Peyer's patch (tissue), 4 donors: ENCODE results near the gene EYA4. TPM values are rescaled to one million over a fixed set of nuclear protein-coding genes. Genes with fewer than 3 reads are reported as not detected.

ENCODE experiments used
- DNase-seq, 3 donors: peaks; one replicate each; pipeline ENCODE4 v3.0.0-alpha.2; 2017 to 2019
- H3K27ac ChIP-seq, 4 donors: fragments of 200-600 bp; sonication (generic); one replicate each; pipeline ENCODE4 v1.5.1; 2016 to 2019
- H3K27me3 ChIP-seq, 2 donors: fragments of 200-600 bp; sonication (generic); one replicate each; pipeline ENCODE4 v1.5.1; 2019
- H3K36me3 ChIP-seq, 3 donors: fragments of 200-600 bp; sonication (generic); one replicate each; pipeline ENCODE4 v1.5.1; 2016 to 2019
- H3K4me1 ChIP-seq, 4 donors: fragments of 200-600 bp; sonication (generic); one replicate each; pipeline ENCODE4 v1.5.1; 2016 to 2019
- H3K4me3 ChIP-seq, 4 donors: fragments of 200-600 bp; sonication (generic); 1 replicate in 3 of 4; 2 replicates in 1 of 4; pipeline ENCODE4 v1.5.1; 2016 to 2019; ENCODE audit warnings: mild to moderate bottlenecking in 1 of 4
- H3K9me3 ChIP-seq, 4 donors: fragments of 200-600 bp; sonication (generic); one replicate each; pipeline ENCODE4 v1.5.1; 2016 to 2019; ENCODE audit warnings: mild to moderate bottlenecking in 1 of 4
- CTCF ChIP-seq, 6 experiments: fragments of 450-650 bp in 4 of 6; fragments of 200-600 bp in 2 of 6; sonication (generic) in 1 of 6; IDR thresholded peaks; one replicate each; pipeline ENCODE4 v1.5.1; 2017 to 2019; ENCODE audit warnings: antibody characterized with exemption in 6 of 6, mild to moderate bottlenecking in 3 of 6, moderate library complexity in 1 of 6
- POLR2A ChIP-seq, 2 donors: fragments of 450-650 bp; IDR thresholded peaks; one replicate each; pipeline ENCODE4 v1.5.1; 2017; ENCODE audit warnings: antibody characterized with exemption in 2 of 2, mild to moderate bottlenecking in 2 of 2, moderate library complexity in 2 of 2
- total RNA-seq, 4 donors: library from RNA; depleted of rRNA; stranded (reverse); fragments of >200 nt; gene quantifications; one replicate each; pipeline ENCODE4 v1.1.0, GENCODE V29; 2016

EYA4 gene
- total RNA-seq, 4 donors from 2014 or later: 0.19 to 3.3 (median 1.3) TPM; not detected in 1

GRCh38 chr6:133315811-133316210 lies 74.7 kb downstream of the EYA4 start:
- no peak overlapping the region for H3K27ac ChIP-seq
- no peaks in the 10 kb centered on the region for H3K9me3 ChIP-seq
- no peaks in the 10 kb centered on the region for H3K4me1 ChIP-seq
- H3K4me3 ChIP-seq: no peak overlapping the region
- no peak for DNase-seq
- no peaks in the 10 kb centered on the region for H3K36me3 ChIP-seq
- H3K27me3 ChIP-seq: no peaks in the 10 kb centered on the region
- no peak for TF ChIP-seq POLR2A (IDR thresholded peaks at IDR 0.05)
- no peak for TF ChIP-seq CTCF (IDR thresholded peaks at IDR 0.05)

GRCh38 chr6:133317704-133318103 lies 76.5 kb downstream of the EYA4 start:
- no peak for DNase-seq
- Histone ChIP-seq H3K27me3 (no peaks in the 10 kb centered on the region), H3K9me3 (no peaks in the 10 kb centered on the region), H3K36me3 (no peaks in the 10 kb centered on the region), H3K4me3 (no peak overlapping the region), H3K27ac (no peak overlapping the region), H3K4me1 (no peaks in the 10 kb centered on the region)
- no peak for TF ChIP-seq CTCF (IDR thresholded peaks at IDR 0.05)
- TF ChIP-seq POLR2A (IDR thresholded peaks at IDR 0.05): no peak

GRCh38 chr6:133326584-133326983 lies 85.4 kb downstream of the EYA4 start:
- Histone ChIP-seq H3K27ac (no peak overlapping the region), H3K9me3 (no peaks in the 10 kb centered on the region), H3K4me3 (no peak overlapping the region), H3K4me1 (no peaks in the 10 kb centered on the region), H3K27me3 (no peaks in the 10 kb centered on the region), H3K36me3 (no peaks in the 10 kb centered on the region)
- TF ChIP-seq CTCF (IDR thresholded peaks at IDR 0.05) (no peak), POLR2A (IDR thresholded peaks at IDR 0.05) (no peak)
- no peak for DNase-seq

- Histone ChIP-seq H3K9me3 (no peaks in the 10 kb centered on the region), H3K27me3 (no peaks in the 10 kb centered on the region), H3K4me3 (no peak overlapping the region), H3K4me1 (no peaks in the 10 kb centered on the region), H3K27ac (no peak overlapping the region), H3K36me3 (no peaks in the 10 kb centered on the region)
- TF ChIP-seq POLR2A (IDR thresholded peaks at IDR 0.05): no peak
- no peak for TF ChIP-seq CTCF (IDR thresholded peaks at IDR 0.05)
- no peak for DNase-seq
Measured at GRCh38 chr6:133333852-133334251, 92.7 kb downstream of the EYA4 start.

- Histone ChIP-seq H3K36me3 (no peaks in the 10 kb centered on the region), H3K27ac (no peak overlapping the region), H3K9me3 (no peaks in the 10 kb centered on the region), H3K4me1 (no peaks in the 10 kb centered on the region), H3K27me3 (no peaks in the 10 kb centered on the region), H3K4me3 (no peak overlapping the region)
- no peak for DNase-seq
- TF ChIP-seq CTCF (IDR thresholded peaks at IDR 0.05) (no peak), POLR2A (IDR thresholded peaks at IDR 0.05) (no peak)
Measured at GRCh38 chr6:133337308-133337707, 96.2 kb downstream of the EYA4 start.
